Glutamatergic neuron (in vitro differentiated cells): ENCODE data around the gene HSPA1A. TPM values are rescaled to one million over a fixed set of nuclear protein-coding genes. Genes with fewer than 3 reads are reported as not detected.
A peak's percentile ranks its signal among the peaks of the same experiment; 100 is the strongest.

Experiments used
- DNase-seq: peaks from one replicate; pipeline ENCODE4 v3.0.0; 2022
- H3K27ac Mint-ChIP-seq: one replicate; pipeline ENCODE4 v1.8.0; 2020; ENCODE audit warnings: mild to moderate bottlenecking, mixed read lengths, inconsistent platforms; ENCODE audit not compliant: unreplicated experiment
- H3K27me3 Mint-ChIP-seq: one replicate; pipeline ENCODE4 v1.8.0; 2020; ENCODE audit warnings: mild to moderate bottlenecking, moderate library complexity, mixed read lengths, inconsistent platforms; ENCODE audit not compliant: unreplicated experiment
- H3K36me3 Mint-ChIP-seq: one replicate; pipeline ENCODE4 v1.8.0; 2020; ENCODE audit warnings: mild to moderate bottlenecking, mixed read lengths, inconsistent platforms; ENCODE audit not compliant: unreplicated experiment
- H3K4me1 Mint-ChIP-seq: one replicate; pipeline ENCODE4 v1.8.0; 2020; ENCODE audit warnings: mild to moderate bottlenecking, low read depth, mixed read lengths, inconsistent platforms; ENCODE audit not compliant: unreplicated experiment
- H3K4me3 Mint-ChIP-seq: one replicate; pipeline ENCODE4 v1.8.0; 2020; ENCODE audit warnings: mild to moderate bottlenecking, mixed read lengths, inconsistent platforms; ENCODE audit not compliant: unreplicated experiment
- H3K9me3 Mint-ChIP-seq: one replicate; pipeline ENCODE4 v1.8.0; 2020; ENCODE audit warnings: mild to moderate bottlenecking, moderate library complexity, mixed read lengths, inconsistent platforms; ENCODE audit not compliant: unreplicated experiment
- CTCF ChIP-seq: fragments of 200-600 bp; sonication (generic); IDR thresholded peaks from one replicate; pipeline ENCODE4 v1.5.0; 2021; ENCODE audit not compliant: partially characterized antibody, unreplicated experiment
- total RNA-seq: library from RNA; stranded (reverse); fragmentation: NEBNext Ultra II Directional; extraction: Animal tissue kit (Norgen Biotek cat#: 25700); gene quantifications from one replicate; pipeline ENCODE4 v1.2.1, GENCODE V29; 2021; ENCODE audit not compliant: unreplicated experiment

The HSPA1A gene
- total RNA-seq, 1 donor from 2014 or later: 54.3 TPM

- Mint-ChIP-seq H3K27me3 (peaks cover 2% of the 10 kb centered on the region), H3K27ac (no peak overlapping the region), H3K9me3 (peaks cover 1% of the 10 kb centered on the region), H3K4me3 (no peak overlapping the region), H3K4me1 (no peaks in the 10 kb centered on the region), H3K36me3 (no peaks in the 10 kb centered on the region)
- DNase-seq: no peak
- TF ChIP-seq CTCF: no peak
Observed at GRCh38 chr6:31782126-31782855, 33.1 kb upstream of the HSPA1A start.

GRCh38 chr6:31784098-31784925 is 31.0 kb upstream of the HSPA1A start:
- peaks cover 3% of the 10 kb centered on the region for H3K9me3 Mint-ChIP-seq
- no peak overlapping the region for H3K27ac Mint-ChIP-seq
- peaks cover 2% of the 10 kb centered on the region for H3K27me3 Mint-ChIP-seq
- no peak overlapping the region for H3K4me3 Mint-ChIP-seq
- no peak for TF ChIP-seq CTCF
- no peak for DNase-seq
- H3K4me1 Mint-ChIP-seq: no peaks in the 10 kb centered on the region
- H3K36me3 Mint-ChIP-seq: no peaks in the 10 kb centered on the region

GRCh38 chr6:31785475-31785874 is 29.9 kb upstream of the HSPA1A start:
- peaks cover under 1% of the 10 kb centered on the region for H3K36me3 Mint-ChIP-seq
- peaks cover 2% of the 10 kb centered on the region for H3K27me3 Mint-ChIP-seq
- H3K27ac Mint-ChIP-seq: no peak overlapping the region
- TF ChIP-seq CTCF: no peak
- H3K4me3 Mint-ChIP-seq: no peak overlapping the region
- H3K4me1 Mint-ChIP-seq: no peaks in the 10 kb centered on the region
- DNase-seq: no peak
- peaks cover 4% of the 10 kb centered on the region for H3K9me3 Mint-ChIP-seq

- H3K4me3 Mint-ChIP-seq: peak overlapping the region; percentile 80
- peak overlapping the region; percentile 73 for H3K27ac Mint-ChIP-seq
- peaks cover 4% of the 10 kb centered on the region for H3K36me3 Mint-ChIP-seq
- peaks cover 9% of the 10 kb centered on the region for H3K27me3 Mint-ChIP-seq
- peak; percentile 82 for DNase-seq
- H3K4me1 Mint-ChIP-seq: peaks cover 18% of the 10 kb centered on the region
- H3K9me3 Mint-ChIP-seq: peaks cover 14% of the 10 kb centered on the region
- peak; percentile 59 for TF ChIP-seq CTCF
Observed at GRCh38 chr6:31791324-31792089, 23.8 kb upstream of the HSPA1A start.
